IMR-90 (cell line): ENCODE data around the gene GLG1.

Experiments used
- SMC3 ChIP-seq: fragments of 150-350 bp; IDR thresholded peaks from 2 replicates; pipeline ENCODE4 v1.6.1; 2016; ENCODE audit warnings: low read depth, mild to moderate bottlenecking, antibody characterized with exemption, low read length, moderate library complexity
- TF ChIP-seq, protein P1 (sequence below): conservative IDR thresholded peaks from 2 replicates; pipeline ENCODE4 v1.5.1; 2012; ENCODE audit warnings: mild to moderate bottlenecking, low read depth, low read length, improper control_type of control experiment

DNA sequence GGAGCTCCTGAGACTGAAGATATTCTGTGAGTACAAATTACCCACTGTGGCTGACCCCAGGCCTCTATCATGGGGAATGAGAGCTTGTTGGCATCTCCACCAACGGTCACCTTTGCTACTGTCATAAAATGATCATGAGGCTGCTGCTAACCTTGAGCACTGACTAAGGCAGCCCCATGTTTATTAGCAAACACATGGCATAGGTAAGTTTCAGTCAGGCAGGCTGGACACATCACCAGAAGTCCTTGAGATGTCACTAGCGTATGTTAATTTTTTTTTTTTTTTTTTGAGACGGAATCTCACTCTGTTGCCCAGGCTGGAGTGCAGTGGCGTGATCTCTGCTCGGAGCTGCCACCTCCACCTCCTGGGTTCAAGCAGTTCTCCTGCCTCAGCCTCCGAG, 1.5 kb upstream of the GLG1 start:
- TF ChIP-seq, protein P1, sequence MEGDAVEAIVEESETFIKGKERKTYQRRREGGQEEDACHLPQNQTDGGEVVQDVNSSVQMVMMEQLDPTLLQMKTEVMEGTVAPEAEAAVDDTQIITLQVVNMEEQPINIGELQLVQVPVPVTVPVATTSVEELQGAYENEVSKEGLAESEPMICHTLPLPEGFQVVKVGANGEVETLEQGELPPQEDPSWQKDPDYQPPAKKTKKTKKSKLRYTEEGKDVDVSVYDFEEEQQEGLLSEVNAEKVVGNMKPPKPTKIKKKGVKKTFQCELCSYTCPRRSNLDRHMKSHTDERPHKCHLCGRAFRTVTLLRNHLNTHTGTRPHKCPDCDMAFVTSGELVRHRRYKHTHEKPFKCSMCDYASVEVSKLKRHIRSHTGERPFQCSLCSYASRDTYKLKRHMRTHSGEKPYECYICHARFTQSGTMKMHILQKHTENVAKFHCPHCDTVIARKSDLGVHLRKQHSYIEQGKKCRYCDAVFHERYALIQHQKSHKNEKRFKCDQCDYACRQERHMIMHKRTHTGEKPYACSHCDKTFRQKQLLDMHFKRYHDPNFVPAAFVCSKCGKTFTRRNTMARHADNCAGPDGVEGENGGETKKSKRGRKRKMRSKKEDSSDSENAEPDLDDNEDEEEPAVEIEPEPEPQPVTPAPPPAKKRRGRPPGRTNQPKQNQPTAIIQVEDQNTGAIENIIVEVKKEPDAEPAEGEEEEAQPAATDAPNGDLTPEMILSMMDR: no peak
- no peak for TF ChIP-seq SMC3
